Neural cell (in vitro differentiated cells): Measurements from ENCODE around the gene ACP6.

Source experiments
- EP300 ChIP-seq: fragments of 450-650 bp; conservative IDR thresholded peaks from 2 replicates; pipeline ENCODE4 v1.6.1; 2014; ENCODE audit warnings: antibody characterized with exemption, mild to moderate bottlenecking, moderate library complexity; ENCODE audit not compliant: poor library complexity, severe bottlenecking
- EZH2 ChIP-seq: fragments of 200-600, 300-800 bp; shearing (Covaris generic), sonication (generic); IDR thresholded peaks from 2 replicates; pipeline ENCODE4 v1.6.1; 2014; ENCODE audit warnings: antibody characterized with exemption, low read length, borderline replicate concordance, mild to moderate bottlenecking; ENCODE audit not compliant: insufficient read depth, poor library complexity, severe bottlenecking
- MXI1 ChIP-seq: fragments of 450-650 bp; conservative IDR thresholded peaks from 2 replicates; pipeline ENCODE4 v1.6.1; 2014; ENCODE audit warnings: antibody characterized with exemption, mild to moderate bottlenecking; ENCODE audit not compliant: poor library complexity, severe bottlenecking
- POLR2AphosphoS5 ChIP-seq: IDR thresholded peaks from 2 replicates; pipeline ENCODE4 v1.6.1; 2012
- SMC3 ChIP-seq: fragments of 450-650 bp; conservative IDR thresholded peaks from 2 replicates; pipeline ENCODE4 v1.6.1; 2014; ENCODE audit warnings: antibody characterized with exemption, mild to moderate bottlenecking, moderate library complexity; ENCODE audit not compliant: poor library complexity
- TAF1 ChIP-seq: IDR thresholded peaks from 2 replicates; pipeline ENCODE4 v1.6.1; 2012; ENCODE audit warnings: low read depth
- TF ChIP-seq, protein P1 (sequence below): fragments of 450-650 bp; IDR thresholded peaks from 2 replicates; pipeline ENCODE4 v1.5.1; 2014; ENCODE audit warnings: antibody characterized with exemption, mild to moderate bottlenecking, moderate library complexity; ENCODE audit not compliant: poor library complexity, severe bottlenecking
- TF ChIP-seq, protein P2 (sequence below): IDR thresholded peaks from 2 replicates; pipeline ENCODE4 v1.6.1; 2012; ENCODE audit warnings: borderline replicate concordance

DNA sequence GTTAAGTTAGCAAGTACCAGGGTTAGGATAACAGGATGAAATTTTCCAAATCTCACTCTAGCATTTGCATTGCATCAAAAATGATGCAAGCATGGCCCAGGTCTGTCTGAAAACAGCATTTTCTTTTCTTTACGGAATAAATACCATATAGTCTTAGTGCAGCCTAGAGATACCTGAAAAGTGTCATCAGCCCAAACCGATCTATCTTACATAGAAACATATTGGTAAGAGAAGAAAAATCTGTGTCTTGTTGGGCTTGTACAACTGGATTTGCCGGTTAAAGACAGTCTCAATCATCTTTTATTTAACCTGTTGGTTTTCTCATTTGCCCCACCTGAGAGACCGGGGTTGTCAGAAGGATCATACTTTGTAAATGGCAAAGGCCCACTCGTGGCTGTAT is 15.8 kb downstream of the ACP6 start:
- TF ChIP-seq POLR2AphosphoS5 (no peak), MXI1 (no peak), SMC3 (no peak), EZH2 (no peak), TAF1 (no peak), EP300 (no peak)
- TF ChIP-seq, protein P1, sequence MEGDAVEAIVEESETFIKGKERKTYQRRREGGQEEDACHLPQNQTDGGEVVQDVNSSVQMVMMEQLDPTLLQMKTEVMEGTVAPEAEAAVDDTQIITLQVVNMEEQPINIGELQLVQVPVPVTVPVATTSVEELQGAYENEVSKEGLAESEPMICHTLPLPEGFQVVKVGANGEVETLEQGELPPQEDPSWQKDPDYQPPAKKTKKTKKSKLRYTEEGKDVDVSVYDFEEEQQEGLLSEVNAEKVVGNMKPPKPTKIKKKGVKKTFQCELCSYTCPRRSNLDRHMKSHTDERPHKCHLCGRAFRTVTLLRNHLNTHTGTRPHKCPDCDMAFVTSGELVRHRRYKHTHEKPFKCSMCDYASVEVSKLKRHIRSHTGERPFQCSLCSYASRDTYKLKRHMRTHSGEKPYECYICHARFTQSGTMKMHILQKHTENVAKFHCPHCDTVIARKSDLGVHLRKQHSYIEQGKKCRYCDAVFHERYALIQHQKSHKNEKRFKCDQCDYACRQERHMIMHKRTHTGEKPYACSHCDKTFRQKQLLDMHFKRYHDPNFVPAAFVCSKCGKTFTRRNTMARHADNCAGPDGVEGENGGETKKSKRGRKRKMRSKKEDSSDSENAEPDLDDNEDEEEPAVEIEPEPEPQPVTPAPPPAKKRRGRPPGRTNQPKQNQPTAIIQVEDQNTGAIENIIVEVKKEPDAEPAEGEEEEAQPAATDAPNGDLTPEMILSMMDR: no peak
- TF ChIP-seq, protein P2, sequence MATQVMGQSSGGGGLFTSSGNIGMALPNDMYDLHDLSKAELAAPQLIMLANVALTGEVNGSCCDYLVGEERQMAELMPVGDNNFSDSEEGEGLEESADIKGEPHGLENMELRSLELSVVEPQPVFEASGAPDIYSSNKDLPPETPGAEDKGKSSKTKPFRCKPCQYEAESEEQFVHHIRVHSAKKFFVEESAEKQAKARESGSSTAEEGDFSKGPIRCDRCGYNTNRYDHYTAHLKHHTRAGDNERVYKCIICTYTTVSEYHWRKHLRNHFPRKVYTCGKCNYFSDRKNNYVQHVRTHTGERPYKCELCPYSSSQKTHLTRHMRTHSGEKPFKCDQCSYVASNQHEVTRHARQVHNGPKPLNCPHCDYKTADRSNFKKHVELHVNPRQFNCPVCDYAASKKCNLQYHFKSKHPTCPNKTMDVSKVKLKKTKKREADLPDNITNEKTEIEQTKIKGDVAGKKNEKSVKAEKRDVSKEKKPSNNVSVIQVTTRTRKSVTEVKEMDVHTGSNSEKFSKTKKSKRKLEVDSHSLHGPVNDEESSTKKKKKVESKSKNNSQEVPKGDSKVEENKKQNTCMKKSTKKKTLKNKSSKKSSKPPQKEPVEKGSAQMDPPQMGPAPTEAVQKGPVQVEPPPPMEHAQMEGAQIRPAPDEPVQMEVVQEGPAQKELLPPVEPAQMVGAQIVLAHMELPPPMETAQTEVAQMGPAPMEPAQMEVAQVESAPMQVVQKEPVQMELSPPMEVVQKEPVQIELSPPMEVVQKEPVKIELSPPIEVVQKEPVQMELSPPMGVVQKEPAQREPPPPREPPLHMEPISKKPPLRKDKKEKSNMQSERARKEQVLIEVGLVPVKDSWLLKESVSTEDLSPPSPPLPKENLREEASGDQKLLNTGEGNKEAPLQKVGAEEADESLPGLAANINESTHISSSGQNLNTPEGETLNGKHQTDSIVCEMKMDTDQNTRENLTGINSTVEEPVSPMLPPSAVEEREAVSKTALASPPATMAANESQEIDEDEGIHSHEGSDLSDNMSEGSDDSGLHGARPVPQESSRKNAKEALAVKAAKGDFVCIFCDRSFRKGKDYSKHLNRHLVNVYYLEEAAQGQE: no peak
